ENCODE measurements around the gene BTBD19. TPM values are rescaled to one million over a fixed set of nuclear protein-coding genes. Genes with fewer than 3 reads are reported as not detected.

Gene BTBD19
- total and polyA plus RNA-seq, 9 of the 15 experiments (the other 6 are each of a cell fraction or from before 2014, with no cell fraction given): 0.22 to 2.0 (median 0.95) TPM

- TF ChIP-seq AFF1 (IDR thresholded peaks at IDR 0.05; ENCODE audit: low read depth in 1 of 2, partially characterized antibody in 2 of 2): peak; percentile 23 to 41
- TF ChIP-seq, protein P1, sequence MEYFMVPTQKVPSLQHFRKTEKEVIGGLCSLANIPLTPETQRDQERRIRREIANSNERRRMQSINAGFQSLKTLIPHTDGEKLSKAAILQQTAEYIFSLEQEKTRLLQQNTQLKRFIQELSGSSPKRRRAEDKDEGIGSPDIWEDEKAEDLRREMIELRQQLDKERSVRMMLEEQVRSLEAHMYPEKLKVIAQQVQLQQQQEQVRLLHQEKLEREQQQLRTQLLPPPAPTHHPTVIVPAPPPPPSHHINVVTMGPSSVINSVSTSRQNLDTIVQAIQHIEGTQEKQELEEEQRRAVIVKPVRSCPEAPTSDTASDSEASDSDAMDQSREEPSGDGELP (CRISPR knock-in tag; IDR thresholded peaks at IDR 0.05; ENCODE audit: borderline replicate concordance): peak; percentile 100
- peak; percentile 42; the same call in 1 of the 2 replicates for TF ChIP-seq ZNF143 (CRISPR knock-in tag; IDR thresholded peaks at IDR 0.05)
- peak; percentile 67; the same call in 1 of the 2 replicates for TF ChIP-seq ETV5 (CRISPR knock-in tag; IDR thresholded peaks at IDR 0.05; ENCODE audit: low read depth)
- TF ChIP-seq SAFB2 (IDR thresholded peaks at IDR 0.05; ENCODE audit: borderline replicate concordance, low read depth, low read length, severe bottlenecking): no peak
- no peak for TF ChIP-seq NR2C1 (IDR thresholded peaks at IDR 0.05)
- TF ChIP-seq NR2C1 (tag; IDR thresholded peaks at IDR 0.05): peak; percentile 17; the same call in 1 of the 2 replicates
- no peak for TF ChIP-seq ZNF449 (CRISPR knock-in tag; IDR thresholded peaks at IDR 0.05)
- TF ChIP-seq NELFE (IDR thresholded peaks at IDR 0.05; ENCODE audit: insufficient read depth, insufficient read length): no peak
- TF ChIP-seq ZNF766 (CRISPR knock-in tag; conservative IDR thresholded peaks at IDR 0.05): 0 out of 2 replicates have a peak, but pooled peaks have one; percentile 60
- no peak for TF ChIP-seq ZNF589 (CRISPR knock-in tag; IDR thresholded peaks at IDR 0.05; ENCODE audit: low read depth)
- TF ChIP-seq, protein P2, sequence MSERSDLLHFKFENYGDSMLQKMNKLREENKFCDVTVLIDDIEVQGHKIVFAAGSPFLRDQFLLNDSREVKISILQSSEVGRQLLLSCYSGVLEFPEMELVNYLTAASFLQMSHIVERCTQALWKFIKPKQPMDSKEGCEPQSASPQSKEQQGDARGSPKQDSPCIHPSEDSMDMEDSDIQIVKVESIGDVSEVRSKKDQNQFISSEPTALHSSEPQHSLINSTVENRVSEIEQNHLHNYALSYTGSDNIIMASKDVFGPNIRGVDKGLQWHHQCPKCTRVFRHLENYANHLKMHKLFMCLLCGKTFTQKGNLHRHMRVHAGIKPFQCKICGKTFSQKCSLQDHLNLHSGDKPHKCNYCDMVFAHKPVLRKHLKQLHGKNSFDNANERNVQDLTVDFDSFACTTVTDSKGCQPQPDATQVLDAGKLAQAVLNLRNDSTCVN (CRISPR knock-in tag; IDR thresholded peaks at IDR 0.05): 0 out of 2 replicates have a peak, but pooled peaks have one; percentile 78
- no peak for TF ChIP-seq ZNF780A (CRISPR knock-in tag; IDR thresholded peaks at IDR 0.05)
- no peak for TF ChIP-seq SNRNP70 (optimal IDR thresholded peaks at IDR 0.05; ENCODE audit: low read depth, low read length)
- TF ChIP-seq THRA (IDR thresholded peaks at IDR 0.05): no peak
- TF ChIP-seq PKNOX1 (IDR thresholded peaks at IDR 0.05): peak; percentile 87
Measured at GRCh38 chr1:44799770-44800584, 8.3 kb upstream of the BTBD19 start, which contains the start of gene PLK3 (continued).

Measured in K562 (cell line).